Activated CD4-positive, CD25-positive, alpha-beta regulatory T cell treated with anti-CD3 and anti-CD28 coated beads, Interleukin-2, amount 50 U/mL, for 72 hours (primary cell): ENCODE results near the gene C1QTNF7.

Experiments
- DNase-seq: peaks from one replicate; pipeline ENCODE4 v3.0.0; 2021

The C1QTNF7 gene

DNA sequence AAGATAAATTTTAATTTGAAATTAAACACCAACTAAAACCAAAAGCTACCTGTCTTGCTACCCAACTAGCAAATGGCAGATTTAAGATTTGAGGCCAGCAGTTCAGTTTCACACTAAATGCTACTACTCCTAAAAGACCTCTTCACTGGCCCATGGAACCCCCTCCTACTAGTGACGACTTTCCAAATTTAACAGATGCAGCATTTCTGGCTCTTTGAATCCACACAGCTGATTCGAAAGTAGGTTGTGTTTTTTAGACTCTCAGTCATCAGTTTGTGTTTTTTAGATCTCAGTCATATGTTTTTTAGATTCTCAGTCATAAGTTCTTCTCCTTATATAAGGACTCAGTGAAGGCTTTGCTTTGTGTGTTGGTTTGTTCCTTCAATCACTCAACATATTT is 30.8 kb downstream of the C1QTNF7 start:
- DNase-seq, result no peak

DNA sequence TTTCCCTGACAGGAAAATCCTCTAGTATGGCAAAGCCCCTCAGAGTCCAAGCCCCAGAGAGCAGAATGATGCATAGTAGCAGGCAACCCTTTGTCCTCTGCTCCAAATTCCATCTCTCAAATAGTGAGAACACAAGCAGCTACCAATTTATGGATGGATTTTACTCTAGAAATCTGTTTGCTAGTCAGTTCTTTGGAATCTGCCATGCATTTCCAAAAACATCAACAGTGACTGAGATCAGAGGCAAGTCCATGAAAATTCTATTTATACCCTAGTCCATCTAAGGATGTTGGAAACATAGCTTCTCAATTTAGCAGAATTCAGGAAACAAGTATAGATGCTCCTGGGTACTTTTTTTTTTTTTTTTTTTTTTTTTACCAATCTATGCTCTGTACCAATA is 31.9 kb downstream of the C1QTNF7 start:
- no peak for DNase-seq

DNA sequence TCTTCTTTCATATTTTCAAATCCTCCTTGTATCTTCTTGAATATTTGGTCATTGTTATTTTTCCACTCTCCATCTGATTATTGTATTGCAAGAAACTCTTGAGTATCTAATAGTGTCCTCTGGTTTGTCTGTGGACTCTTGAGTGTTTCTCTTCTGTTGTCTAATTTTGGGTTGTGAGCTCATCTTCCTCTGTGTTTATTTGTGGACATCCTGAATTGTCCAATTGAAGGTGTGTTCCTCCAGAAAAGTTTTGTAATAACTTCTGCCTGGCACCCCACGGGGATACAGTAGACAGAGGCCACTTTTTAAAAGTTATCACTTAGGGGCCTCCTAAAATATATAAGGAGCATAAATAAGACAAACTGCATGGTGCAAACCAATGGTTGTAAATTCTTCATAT is 38.8 kb downstream of the C1QTNF7 start:
- no peak for DNase-seq

DNA sequence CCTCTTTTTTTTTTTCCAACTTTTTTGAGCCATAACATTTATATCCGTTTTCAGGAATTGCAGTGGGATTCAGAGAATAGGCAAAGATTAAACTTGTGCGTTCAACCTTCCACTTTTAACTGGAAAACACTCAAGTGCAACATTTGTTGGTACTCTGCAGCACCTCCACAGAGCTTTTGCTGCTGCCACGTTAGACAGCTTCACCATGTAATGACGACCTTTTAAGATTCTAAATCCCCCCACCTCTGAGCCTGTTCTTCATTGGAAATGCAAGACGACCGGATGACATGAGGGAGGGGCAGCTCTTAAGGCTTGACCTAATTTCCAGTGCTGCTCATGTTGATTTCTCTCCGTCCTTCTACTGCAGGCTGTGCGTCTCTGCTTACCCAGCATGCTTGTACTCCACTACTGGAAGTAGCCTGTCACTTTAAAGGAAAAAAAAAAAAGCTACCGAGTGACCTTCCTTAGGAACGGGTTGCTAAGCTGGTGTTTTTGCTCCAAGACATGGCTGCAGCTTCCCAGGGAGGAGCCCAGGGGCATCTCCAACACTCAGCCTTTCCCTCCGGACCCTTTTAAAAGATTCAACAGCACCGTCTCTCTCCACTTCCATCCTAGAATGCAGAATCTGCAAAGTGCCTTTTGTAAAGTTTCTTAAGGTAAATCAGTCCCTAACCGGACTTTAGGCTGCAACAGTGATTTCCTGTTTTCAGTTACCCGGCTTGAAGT is 41.7 kb downstream of the C1QTNF7 start, which contains the start of gene CC2D2A:
TSS of gene CC2D2A (plus strand) at position 481 of the 726 bp plus-strand sequence. CDS start 6,051 bp downstream, outside the sequence.
- DNase-seq, result no peak

DNA sequence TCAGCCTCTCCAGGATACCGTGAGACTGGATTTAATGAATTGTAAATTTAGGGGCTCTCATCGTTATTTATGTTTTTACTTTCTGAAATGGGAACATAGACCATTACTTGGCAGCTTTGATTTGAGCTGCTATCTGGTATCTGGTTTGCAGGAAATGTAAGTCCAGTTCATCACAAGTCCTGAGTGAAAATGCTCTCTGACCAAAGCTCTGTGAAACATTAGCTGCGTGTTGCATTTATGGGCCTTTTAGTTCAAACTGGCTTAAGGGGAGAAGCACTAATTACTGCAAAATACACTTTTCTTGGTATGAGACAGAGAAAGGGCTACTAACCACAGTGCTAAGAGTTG is 42.3 kb downstream of the C1QTNF7 start:
- DNase-seq, result no peak

DNA sequence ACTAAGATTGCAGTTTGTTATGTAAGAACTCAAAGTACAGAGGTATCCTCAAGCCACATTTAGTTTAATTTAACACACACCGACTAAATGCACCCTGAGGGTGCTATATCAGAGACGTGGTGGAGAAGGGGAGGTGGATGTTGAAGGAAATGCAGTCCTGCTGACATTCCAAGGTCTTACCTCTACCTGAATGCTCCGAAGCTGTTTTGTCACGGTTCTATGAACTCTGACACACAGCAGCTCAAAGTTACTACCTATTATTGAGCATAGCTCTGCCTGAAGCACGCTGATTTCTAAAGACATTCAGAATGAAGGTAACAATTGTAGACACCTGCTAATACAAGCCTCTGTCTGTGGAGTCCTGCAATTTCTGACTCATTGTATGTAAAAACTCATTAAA is 48.6 kb downstream of the C1QTNF7 start:
- DNase-seq, result no peak

DNA sequence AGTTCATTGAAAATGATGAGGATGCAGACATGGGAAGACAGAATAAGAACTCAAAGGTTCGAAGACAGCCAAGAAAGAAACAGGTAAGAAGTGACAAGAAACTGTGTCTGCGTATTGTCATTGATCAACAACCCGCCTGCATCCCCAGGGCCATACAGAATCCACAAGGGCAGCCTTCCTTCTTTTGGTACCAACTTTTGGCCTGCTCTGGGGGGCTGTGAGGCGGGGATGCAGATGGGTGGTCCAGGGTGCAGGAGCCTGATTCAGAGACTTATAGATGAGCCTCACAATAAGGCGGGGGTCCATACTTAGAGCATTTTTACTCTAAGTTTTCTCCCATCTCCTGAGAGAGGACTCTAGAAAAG is 50.9 kb downstream of the C1QTNF7 start:
- DNase-seq, result no peak

DNA sequence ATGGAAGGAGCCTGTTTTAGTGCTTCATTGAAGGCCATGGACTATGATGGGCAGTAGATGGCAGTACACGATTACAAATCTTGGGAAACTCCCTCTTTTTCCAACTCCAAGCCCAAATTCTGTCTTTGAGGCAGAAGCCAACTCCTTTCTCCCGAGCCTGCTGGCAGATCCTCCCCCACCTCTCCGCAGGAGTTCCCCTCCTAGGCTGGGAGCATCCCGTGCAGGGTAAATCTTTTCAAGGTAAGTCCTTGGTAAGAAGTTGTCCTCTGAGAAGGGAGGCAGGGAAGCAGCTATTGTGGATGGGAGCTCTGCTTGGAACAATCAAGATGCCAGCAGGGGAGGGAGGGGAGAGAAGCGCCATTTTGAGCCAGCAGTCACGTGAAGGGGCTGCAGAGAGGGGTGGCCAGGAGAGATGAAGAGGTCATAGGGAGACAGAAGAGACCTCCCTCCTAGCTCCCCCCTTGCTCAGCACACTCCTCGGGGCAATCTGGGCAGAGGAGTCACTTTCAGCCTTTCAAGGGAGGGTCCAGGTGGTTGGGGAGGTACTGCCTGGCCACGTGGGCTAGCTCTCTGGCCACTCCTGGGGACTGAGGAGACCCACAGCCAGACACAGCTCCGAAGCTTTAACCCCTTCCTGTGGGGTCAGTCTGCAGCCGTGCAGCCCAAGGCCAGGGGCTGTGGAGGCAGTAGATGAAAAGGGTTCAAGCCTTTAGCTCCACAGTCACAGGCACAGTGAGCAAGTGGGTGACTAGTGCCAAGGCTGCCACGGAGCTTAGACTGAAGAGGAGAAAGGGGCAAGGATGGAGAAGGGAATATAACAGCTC is 51.5 kb downstream of the C1QTNF7 start:
- DNase-seq, result no peak

DNA sequence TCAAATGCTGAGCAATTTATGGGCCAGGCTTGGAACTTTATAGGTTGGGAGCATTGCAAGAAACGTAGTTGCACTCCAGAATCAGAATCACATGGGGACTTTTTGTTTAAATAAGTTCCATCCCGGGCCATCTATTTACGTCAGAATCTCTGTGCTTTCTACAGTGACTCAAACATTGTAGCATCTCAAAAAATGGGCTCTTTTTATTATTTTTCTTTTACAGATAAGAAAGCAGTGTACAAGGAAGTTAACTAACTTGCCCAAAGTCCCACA is 52.0 kb downstream of the C1QTNF7 start:
- DNase-seq, result no peak

DNA sequence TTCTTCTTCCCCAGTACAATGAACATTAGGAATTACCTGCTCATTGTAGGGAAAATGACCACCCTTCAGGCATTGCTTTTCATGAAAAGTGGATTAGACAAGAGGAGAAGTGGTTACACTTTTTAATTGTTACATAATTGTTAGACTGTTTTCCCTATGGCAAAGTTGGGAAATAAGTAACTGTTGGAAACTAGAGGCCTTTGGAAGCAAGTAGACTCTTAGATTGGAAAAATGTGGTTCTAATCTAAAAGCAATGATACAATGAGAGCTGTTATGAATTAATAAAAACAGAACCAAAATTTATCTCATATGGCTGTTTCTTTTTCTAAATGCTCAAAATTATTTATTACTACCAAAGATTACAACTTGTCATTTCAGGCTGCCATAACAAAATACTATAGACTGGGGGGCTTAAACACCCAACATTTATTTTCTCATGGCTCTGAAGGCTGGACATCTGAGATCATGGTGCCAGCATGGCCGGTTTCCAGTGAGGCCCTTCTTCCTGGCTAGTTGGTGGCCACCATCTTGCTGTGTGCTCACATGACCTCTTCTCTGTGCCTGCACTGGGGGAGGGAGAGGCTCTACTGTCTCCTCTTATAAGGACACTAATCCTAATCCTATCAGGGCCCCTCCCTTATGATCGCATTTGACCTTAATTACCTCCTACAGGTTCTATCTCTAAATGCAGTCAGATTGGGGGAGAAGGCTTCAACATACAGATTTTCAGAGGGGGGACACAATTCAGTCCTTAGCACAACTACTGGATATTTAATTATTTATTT is 54.3 kb downstream of the C1QTNF7 start:
- no peak for DNase-seq

DNA sequence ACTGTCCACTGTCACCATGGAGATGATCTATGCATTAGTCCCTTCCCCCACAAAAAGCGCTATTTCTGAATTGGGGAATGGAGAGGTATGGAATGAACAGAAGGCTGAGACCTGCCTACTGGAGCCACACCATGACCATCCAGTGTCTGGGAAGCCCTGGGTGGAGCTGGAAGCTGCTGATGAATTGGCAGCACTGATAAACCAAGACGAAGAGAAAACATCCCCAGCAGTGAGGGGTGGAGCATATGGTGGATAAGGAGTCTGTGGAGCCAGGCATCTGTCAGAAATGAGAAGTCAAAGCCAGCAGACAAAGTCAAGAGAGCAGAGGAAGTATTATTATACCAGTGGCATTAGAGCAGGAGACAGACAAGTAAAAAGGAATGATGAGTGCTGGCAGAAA is 55.0 kb downstream of the C1QTNF7 start:
- no peak for DNase-seq

DNA sequence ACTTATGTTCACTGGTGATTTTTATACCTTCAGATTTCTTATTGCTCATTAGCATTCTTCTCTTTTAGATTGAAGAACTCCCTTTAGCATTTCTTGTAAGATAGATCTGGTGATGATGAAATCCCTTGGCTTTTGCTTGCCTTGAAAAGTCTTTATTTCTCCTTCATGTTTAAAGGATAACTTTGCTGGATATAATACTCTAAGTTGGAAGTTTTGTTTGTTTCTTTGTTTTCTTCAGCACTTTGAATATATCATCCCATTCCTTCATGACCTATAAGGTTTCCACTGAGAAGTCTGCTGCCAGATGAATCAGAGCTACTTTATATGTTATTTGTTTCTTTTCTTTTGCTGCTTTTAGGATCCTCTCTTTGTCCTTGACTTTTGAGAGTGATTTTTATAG is 60.3 kb downstream of the C1QTNF7 start:
- DNase-seq, result no peak

DNA sequence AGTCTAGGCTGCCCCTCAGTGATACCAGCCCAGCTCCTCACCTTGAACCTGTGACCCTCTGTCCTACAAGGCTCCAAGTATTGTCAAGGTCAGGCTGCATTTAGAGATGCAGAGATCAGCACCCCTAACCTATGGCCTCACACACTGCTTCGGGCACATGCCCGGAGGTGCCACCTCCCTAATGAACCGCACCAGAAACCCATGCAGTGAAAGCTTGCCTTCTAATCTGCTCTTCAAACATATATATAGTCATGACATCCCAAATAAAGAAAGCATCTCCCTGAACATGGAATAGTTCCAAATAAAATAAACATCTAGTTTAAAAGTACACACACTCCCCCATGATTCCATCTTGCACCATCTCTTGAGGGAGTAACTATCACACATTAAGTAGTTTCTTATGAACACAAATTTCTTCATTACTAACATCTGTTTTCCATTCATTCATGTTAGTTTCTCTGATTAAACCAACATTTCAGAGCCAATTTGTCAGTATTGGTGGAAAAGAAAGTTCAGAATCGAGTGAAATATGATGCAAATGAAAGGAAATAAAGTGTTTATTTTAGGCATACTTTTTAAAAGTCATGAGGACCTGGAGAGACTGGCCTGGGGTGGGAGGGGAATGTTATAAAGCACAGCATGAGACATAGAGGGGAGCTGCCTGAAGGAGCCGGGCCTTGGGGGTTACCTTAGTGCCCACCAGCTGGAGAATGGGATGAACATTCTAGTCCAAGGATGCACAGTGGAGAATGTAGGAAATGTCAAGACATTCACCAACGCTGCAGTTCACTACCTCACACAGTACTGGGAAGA is 61.0 kb downstream of the C1QTNF7 start:
- no peak for DNase-seq

DNA sequence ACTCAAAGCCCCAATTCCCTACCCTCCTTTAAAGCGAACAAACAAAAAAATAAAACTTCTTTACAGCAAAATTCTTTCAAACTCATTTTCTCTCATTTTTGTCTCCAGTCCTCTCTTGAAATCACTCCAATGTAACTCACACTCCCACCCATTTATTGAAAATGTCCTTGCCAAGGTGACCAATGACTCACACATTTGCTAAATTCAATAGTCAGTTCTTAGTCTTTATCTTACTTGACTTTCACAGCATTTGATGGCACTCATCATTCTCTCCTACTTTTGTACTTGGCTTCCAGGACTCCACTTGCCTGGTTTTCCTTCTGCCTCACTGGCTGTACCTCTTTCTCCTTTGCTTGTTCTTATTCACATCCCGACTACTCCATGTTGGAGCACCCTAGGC is 61.7 kb downstream of the C1QTNF7 start:
- no peak for DNase-seq

DNA sequence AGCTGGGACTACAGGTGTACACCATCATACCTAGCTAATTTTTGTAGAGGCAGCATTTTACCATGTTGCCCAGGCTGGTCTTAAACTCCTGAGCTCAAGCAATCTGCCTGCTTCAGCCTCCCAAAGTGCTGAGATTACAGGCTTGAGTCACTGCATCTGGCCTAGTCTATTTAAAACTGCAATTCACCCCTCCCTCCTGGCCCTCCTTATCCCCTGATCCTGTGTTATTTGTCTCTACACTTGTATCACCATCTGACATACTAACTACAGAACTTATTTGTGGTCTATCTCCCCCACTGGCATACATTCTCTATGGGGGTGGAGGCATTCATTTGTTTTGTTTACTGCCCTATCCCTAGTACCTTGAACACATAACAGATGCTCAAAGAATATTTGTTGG is 65.6 kb downstream of the C1QTNF7 start:
- no peak for DNase-seq

DNA sequence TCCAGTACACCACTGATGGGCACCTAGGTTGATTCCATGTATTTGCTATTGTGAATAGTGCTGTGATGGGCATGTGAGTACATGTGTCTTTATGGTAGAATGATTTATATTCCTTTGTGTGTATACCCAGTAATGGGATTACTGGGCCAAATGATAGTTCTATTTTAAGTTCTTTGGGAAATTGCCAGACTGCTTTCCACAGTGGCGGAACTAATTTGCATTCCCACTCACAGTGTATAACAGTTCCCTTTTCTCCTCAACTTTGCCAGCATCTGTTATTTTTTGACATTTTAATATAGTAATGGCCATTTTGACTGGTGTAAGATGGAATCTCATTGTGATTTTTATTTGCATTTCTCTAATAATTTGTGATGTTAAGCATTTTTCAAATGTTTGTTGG is 67.8 kb downstream of the C1QTNF7 start:
- no peak for DNase-seq
